IPS-18a (cell line): ENCODE results near the gene MINDY2.

Experiments
- H3K27ac ChIP-seq: one replicate; pipeline ENCODE4 v1.5.1; 2013; ENCODE audit warnings: low read length
- H3K27me3 ChIP-seq: one replicate; pipeline ENCODE4 v1.6.1; 2013; ENCODE audit warnings: mild to moderate bottlenecking, low read length; ENCODE audit not compliant: control insufficient read depth, insufficient read depth
- H3K36me3 ChIP-seq: one replicate; pipeline ENCODE4 v1.6.1; 2013; ENCODE audit warnings: low read depth, low read length; ENCODE audit not compliant: control insufficient read depth
- H3K4me1 ChIP-seq: one replicate; pipeline ENCODE4 v1.6.1; 2013; ENCODE audit warnings: low read depth, low read length; ENCODE audit not compliant: control insufficient read depth
- H3K4me3 ChIP-seq: one replicate; pipeline ENCODE4 v1.5.1; 2013; ENCODE audit warnings: low read length
- H3K9ac ChIP-seq: one replicate; pipeline ENCODE4 v1.6.1; 2013; ENCODE audit warnings: mild to moderate bottlenecking, low read length, moderate library complexity
- H3K9me3 ChIP-seq: one replicate; pipeline ENCODE4 v1.6.1; 2013; ENCODE audit warnings: low read depth, low read length; ENCODE audit not compliant: control insufficient read depth

The MINDY2 gene

DNA sequence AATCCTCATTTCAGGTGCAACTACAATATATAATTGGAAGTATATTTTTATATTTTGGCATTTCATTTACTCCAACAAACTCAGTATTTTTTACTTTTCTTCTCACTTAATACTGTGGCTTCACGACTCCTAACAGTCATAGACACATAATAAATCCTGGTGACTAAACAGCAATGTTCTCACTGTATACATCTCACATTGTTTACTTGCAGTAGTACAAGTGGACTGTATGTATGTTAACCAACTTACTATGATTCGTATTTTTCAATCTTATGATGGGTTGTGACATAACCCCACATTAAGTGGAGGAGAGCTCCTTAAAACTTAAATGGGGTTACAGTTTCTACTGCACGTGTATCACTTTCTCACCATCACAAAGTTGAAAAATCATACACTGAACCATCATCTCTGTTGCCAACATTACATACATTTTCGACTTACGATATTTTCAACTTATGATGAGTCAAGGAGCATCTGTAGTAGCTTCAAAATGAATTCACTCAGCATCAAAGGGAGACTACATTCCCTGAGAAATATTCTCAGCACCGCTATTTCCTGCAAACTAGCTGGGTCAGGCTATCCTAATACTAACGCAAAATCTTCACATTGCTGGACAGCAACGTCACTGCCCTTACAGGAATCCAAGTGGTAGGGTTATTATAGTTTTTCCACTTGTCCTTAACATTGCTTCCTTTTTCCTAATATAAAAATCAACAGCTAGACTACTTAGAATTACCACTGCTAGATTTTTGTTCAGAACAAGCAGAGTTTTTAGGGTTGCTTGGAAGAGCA, 28.9 kb upstream of the MINDY2 start:
- no peak overlapping the region for H3K4me3 ChIP-seq
- peaks cover 26% of the 10 kb centered on the region for H3K4me1 ChIP-seq
- no peaks in the 10 kb centered on the region for H3K36me3 ChIP-seq
- peak overlapping the region; percentile 7 for H3K9ac ChIP-seq
- H3K27ac ChIP-seq, result no peak overlapping the region
- H3K9me3 ChIP-seq, result no peaks in the 10 kb centered on the region
- no peaks in the 10 kb centered on the region for H3K27me3 ChIP-seq

DNA sequence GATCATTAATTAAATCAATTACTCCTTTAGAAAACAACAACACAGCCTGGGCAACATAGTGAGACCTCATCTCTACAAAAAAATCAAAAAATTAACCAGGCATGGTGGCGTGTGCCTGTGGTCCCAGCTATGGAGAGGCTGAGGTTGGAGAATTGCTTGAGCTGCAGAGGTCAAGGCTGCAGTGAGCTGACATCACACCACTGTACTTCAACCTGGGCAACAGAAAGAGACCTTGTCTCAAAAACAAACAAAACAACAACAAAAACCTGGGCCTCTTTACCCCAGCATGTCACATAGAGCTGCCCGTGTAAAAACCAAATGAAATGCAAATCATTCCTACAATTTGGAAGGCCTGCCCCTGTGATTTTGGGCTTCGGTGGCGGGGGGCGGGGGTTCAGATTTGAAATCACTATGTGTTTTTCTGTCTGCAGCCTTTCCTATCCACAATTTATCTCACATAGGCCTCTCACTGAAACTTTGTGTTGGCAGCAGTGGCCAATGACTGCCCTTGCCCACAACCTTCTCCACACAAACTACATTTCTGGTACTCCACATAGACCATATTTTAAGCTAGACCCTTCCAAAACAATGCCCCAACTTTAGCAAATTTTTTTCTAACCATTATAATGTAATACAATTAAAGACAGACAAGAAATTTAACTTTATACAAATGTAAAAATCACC, 28.1 kb upstream of the MINDY2 start:
- H3K9ac ChIP-seq, result peak overlapping the region; percentile 7
- H3K4me3 ChIP-seq, result no peak overlapping the region
- no peak overlapping the region for H3K27ac ChIP-seq
- H3K36me3 ChIP-seq, result no peaks in the 10 kb centered on the region
- peaks cover 32% of the 10 kb centered on the region for H3K4me1 ChIP-seq
- H3K9me3 ChIP-seq, result no peaks in the 10 kb centered on the region
- no peaks in the 10 kb centered on the region for H3K27me3 ChIP-seq

DNA sequence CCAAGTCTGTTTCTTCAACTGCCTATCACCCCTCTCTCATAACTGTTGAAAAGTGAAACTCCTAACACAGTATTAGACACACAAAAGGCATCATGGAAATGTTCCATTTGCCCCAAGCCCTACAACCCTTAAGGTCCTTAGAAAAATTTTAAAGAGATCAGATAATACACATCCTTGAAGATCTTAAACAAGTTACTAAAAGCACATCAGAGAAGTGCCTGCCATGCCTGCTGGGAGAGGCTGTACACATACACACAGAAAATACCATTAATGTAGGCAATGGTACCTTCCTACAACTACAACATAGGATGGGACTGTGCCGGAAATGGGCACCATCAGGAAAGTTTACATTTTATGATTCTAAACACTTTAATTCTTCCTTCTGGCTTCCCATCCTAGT, 24.9 kb upstream of the MINDY2 start:
- H3K27me3 ChIP-seq, result no peaks in the 10 kb centered on the region
- H3K27ac ChIP-seq, result no peak overlapping the region
- H3K36me3 ChIP-seq, result no peaks in the 10 kb centered on the region
- peaks cover 28% of the 10 kb centered on the region for H3K4me1 ChIP-seq
- no peaks in the 10 kb centered on the region for H3K9me3 ChIP-seq
- no peak overlapping the region for H3K4me3 ChIP-seq
- no peak overlapping the region for H3K9ac ChIP-seq

DNA sequence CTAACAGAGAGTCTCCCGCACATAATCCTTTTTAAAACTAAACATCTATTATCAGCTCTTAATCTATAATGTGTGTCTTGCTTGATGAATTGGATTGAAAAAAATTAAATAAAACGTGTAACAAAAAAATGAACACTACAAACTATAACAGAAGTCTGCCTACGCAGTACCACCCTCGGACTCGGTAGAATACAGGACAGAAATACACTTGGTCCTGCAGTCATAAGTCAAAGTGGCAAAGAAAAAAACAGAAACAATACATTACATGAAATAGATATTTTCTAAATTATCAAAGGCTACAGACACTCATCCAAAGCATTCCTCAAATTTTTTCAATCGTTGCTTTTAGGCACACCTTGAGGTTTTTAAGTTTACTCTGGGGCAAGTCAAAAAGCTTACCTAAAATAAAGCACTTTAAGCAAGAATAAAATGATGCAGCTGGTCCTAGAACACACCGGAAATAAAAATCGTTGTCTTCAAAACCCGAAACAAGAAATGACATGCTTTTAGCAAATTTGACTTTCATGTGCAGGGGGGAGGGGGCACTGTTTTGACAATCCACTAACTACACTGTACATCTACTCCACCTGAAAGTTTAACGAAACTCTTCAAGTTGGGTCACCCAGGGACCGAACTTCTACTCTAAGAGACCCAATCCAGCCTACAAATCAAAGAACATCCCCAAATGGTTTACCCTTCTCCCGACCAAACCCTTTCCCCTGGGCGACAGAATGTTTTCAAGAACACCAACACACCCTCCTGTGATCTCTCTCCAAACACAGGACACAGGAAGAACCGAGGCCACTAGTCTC, 22.9 kb upstream of the MINDY2 start:
- H3K9ac ChIP-seq, result peak overlapping the region; percentile 82
- H3K4me3 ChIP-seq, result peak overlapping the region; percentile 82
- H3K27me3 ChIP-seq, result no peaks in the 10 kb centered on the region
- peaks cover 19% of the 10 kb centered on the region for H3K4me1 ChIP-seq
- H3K9me3 ChIP-seq, result no peaks in the 10 kb centered on the region
- no peaks in the 10 kb centered on the region for H3K36me3 ChIP-seq
- H3K27ac ChIP-seq, result no peak overlapping the region

DNA sequence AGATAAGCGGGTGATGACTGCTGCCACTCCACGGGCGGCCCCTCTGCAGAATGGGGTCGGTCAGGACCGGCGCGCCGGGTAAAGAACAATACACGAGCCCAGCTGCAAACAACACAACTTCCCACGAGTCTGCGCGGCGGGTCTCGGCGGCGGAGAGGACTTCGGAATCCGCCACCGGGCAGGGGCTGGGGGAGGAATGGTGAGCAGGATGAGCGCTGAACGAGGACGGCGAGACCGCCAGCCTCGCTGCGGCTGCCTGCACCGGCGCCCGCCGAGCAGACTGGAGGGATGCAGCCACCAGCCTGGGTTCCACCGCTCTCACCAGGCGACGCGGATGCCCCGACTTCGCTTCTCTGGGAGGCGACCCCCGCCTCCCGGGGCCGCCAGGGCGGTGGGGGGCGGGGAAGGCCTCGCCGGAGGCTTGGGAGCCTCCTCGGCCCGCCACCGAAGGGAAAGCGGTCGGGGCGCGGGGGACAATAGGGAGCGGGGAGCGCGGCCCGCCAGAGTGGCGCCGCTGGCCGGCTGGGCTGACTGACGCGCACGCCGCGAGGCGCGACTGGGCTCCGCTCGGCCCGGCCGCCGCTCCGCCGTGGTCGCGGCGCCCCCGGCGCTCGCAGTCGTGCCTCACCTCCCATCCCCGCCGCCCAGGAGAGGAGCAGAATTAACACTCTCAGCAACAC, 22.1 kb upstream of the MINDY2 start:
- Histone ChIP-seq H3K4me1 (peaks cover 14% of the 10 kb centered on the region), H3K36me3 (no peaks in the 10 kb centered on the region), H3K27me3 (no peaks in the 10 kb centered on the region), H3K9ac (peak overlapping the region; percentile 82), H3K9me3 (no peaks in the 10 kb centered on the region), H3K27ac (peak overlapping the region; percentile 53), H3K4me3 (peak overlapping the region; percentile 82)

DNA sequence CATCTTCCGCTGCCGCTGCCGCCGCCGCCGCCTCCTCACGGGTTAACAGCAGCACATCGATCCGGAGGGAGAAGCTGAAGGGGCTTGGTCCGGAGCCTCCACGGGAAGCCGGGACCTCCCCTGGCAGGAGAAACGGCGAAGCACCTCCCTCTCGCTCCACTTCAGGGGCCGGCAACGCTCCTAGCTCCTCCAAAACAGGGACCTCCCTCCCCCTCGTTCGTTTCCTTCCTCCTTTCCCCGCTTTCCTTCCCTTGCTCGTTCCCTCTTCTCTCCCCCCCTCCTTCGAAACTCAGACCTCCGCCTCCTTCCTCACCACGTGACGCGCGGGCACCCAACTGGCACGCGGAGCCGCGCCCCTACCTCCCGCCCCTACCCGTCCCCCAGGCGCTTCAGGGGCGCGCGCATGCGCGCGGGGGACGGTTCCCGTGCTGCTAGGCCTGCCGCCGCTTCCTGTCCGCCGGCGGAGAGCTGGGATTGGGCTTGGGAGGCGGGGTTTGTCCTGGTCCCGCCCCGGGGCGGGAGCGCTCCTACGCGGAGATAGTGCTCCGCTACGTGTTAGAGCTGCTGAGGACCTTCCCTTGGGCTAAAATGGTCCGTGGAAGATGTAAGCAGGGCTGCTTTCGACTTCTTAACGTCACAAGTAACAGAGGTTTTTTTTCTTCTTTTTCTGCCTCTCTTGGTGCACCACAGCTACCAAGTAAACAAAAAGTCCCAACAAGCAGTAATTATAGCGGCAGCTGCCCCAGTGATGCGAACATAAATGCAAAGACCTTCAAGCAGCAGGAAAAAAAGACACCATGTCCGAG, 21.4 kb upstream of the MINDY2 start, which contains the start of gene ADAM10:
ADAM10 (minus strand) TSS at position 176 of the 806 bp plus-strand sequence; CDS start at position 3, 173 bp downstream.
- peak within 1 kb of the TSS; percentile 53 for H3K27ac ChIP-seq

DNA sequence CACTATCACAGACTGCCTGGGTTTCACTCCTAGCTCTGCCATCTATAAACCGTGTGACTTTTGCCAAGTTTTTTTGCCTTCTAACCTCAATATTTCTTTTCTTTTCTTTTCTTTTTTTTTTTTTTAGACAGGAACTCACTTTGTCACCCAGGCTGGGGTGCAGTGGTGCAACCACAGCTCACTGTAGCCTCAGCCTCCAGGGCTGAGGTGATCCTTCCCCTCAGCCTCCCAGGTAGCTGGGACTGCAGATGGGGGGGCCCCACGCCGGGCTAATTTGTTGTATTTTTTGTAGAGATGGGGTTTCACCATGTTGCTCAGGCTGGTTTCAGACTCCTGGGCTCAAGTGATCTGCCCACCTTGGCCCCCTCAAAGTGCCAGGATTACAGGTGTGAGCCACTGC, 18.4 kb upstream of the MINDY2 start:
- H3K36me3 ChIP-seq, result no peaks in the 10 kb centered on the region
- H3K27me3 ChIP-seq, result no peaks in the 10 kb centered on the region
- H3K9me3 ChIP-seq, result no peaks in the 10 kb centered on the region
- H3K4me1 ChIP-seq, result peaks cover 4% of the 10 kb centered on the region
- no peak overlapping the region for H3K4me3 ChIP-seq
- H3K27ac ChIP-seq, result no peak overlapping the region
- H3K9ac ChIP-seq, result no peak overlapping the region

More for the DNA sequence above, 21.4 kb upstream of the MINDY2 start, which contains the start of gene ADAM10:
- Histone ChIP-seq H3K27me3 (no peaks in the 10 kb centered on the region), H3K9me3 (no peaks in the 10 kb centered on the region), H3K9ac (peak within 1 kb of the TSS; percentile 82), H3K4me1 (peaks cover 11% of the 10 kb centered on the region), H3K4me3 (peak within 1 kb of the TSS; percentile 82), H3K36me3 (no peaks in the 10 kb centered on the region)

DNA sequence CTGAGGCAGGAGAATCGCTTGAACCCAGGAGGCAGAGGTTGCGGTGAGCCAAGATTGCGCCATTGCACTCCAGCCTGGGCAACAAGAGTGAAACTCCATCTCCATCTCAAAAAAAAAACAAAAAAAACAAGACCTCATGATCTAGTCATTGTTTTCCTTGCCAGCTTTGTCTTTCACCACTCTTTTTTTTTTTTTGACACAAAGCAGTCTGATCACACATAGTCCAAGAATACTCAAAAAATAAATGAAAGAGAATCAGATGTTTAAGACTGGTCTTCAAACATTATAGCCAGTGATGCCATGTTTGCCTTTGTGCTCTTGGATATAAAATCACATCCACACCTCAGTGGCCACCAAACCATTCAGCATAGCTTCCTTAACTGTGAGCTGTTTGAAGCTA, 15.8 kb upstream of the MINDY2 start:
- Histone ChIP-seq H3K4me1 (no peaks in the 10 kb centered on the region), H3K36me3 (no peaks in the 10 kb centered on the region), H3K9me3 (no peaks in the 10 kb centered on the region), H3K4me3 (no peak overlapping the region), H3K27ac (no peak overlapping the region), H3K27me3 (no peaks in the 10 kb centered on the region), H3K9ac (no peak overlapping the region)

DNA sequence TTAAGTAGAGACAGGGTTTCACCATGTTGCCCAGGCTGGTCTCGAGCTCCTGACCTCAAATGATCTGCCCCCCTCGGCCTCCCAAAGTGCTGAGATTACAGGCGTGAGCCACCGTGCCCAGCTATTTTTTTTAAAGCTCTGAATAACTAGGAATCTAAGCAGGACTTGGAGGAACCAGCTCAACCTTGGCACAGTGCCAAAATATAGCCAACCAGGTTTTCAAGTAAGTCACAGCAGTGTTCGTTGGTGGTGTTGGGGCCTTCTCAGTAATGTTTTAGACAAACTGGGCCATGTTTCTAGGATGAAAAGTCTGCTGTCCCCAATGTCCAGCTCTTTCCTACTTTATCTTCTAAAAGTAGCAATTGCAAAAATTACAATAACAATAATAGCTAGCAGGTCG, 15.1 kb upstream of the MINDY2 start:
- Histone ChIP-seq H3K36me3 (no peaks in the 10 kb centered on the region), H3K4me3 (no peak overlapping the region), H3K27me3 (no peaks in the 10 kb centered on the region), H3K27ac (no peak overlapping the region), H3K9ac (no peak overlapping the region), H3K9me3 (no peaks in the 10 kb centered on the region), H3K4me1 (no peaks in the 10 kb centered on the region)

DNA sequence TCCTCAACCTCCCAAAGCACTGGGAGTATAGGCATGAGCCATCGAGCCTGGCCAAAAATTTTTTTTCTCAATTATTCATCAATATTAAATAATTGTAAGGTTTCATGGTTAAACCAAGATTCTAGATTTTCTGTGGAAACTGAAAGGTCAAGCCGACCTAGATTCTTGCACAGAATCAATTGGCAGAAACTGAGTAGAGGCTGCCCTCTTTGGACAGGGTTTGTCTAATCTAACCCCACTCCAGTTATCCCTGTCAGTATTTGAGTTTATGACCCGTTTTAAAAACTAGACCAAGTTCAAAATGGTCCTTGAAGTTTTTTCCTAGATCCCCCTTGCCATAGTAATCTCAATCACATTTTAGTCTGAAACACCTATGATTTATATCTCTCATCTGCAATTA, 13.0 kb upstream of the MINDY2 start:
- Histone ChIP-seq H3K9me3 (no peaks in the 10 kb centered on the region), H3K36me3 (no peaks in the 10 kb centered on the region), H3K9ac (no peak overlapping the region), H3K27ac (no peak overlapping the region), H3K27me3 (no peaks in the 10 kb centered on the region), H3K4me1 (no peaks in the 10 kb centered on the region), H3K4me3 (no peak overlapping the region)
